Endodermal cell (in vitro differentiated cells): ENCODE data around the gene GFPT2. TPM values are rescaled to one million over a fixed set of nuclear protein-coding genes. Genes with fewer than 3 reads are reported as not detected.

Experiments used
- DNase-seq: peaks from one replicate; pipeline ENCODE4 v3.0.0-alpha.2; 2017
- H3K27ac ChIP-seq: 2 replicates; pipeline ENCODE4 v1.5.1; 2013; ENCODE audit warnings: mild to moderate bottlenecking, low read depth, low read length, moderate library complexity
- H3K27me3 ChIP-seq: 2 replicates; pipeline ENCODE4 v1.6.1; 2013; ENCODE audit warnings: mild to moderate bottlenecking, low read length, moderate library complexity; ENCODE audit not compliant: insufficient read depth, control insufficient read depth, poor library complexity, severe bottlenecking
- H3K36me3 ChIP-seq: 2 replicates; pipeline ENCODE4 v1.7.0; 2013; ENCODE audit warnings: mild to moderate bottlenecking, low read length, moderate library complexity; ENCODE audit not compliant: control insufficient read depth, insufficient read depth
- H3K4me1 ChIP-seq: one replicate; pipeline ENCODE4 v1.7.0; 2013; ENCODE audit warnings: low read length; ENCODE audit not compliant: control insufficient read depth, insufficient read depth
- H3K4me3 ChIP-seq: 2 replicates; pipeline ENCODE4 v1.5.1; 2013; ENCODE audit warnings: mild to moderate bottlenecking, low read length, moderate library complexity
- H3K9ac ChIP-seq: 2 replicates; pipeline ENCODE4 v1.6.1; 2013; ENCODE audit warnings: mild to moderate bottlenecking, low read length, moderate library complexity; ENCODE audit not compliant: poor library complexity, severe bottlenecking; ENCODE audit errors: extremely low read depth
- H3K9me3 ChIP-seq: 2 replicates; pipeline ENCODE4 v1.6.1; 2013; ENCODE audit warnings: mild to moderate bottlenecking, low read length, moderate library complexity; ENCODE audit not compliant: control insufficient read depth
- H3K27ac Mint-ChIP-seq: 2 replicates; pipeline ENCODE4 v1.8.0; 2020; ENCODE audit warnings: mixed read lengths
- H3K27me3 Mint-ChIP-seq: 2 replicates; pipeline ENCODE4 v1.8.0; 2021; ENCODE audit warnings: mild to moderate bottlenecking, mixed read lengths; ENCODE audit not compliant: insufficient read depth
- H3K36me3 Mint-ChIP-seq: 2 replicates; pipeline ENCODE4 v1.8.0; 2020; ENCODE audit warnings: low read depth, mixed read lengths
- H3K4me1 Mint-ChIP-seq: 2 replicates; pipeline ENCODE4 v1.8.0; 2020; ENCODE audit warnings: mixed read lengths
- H3K4me3 Mint-ChIP-seq: 2 replicates; pipeline ENCODE4 v1.8.0; 2020; ENCODE audit warnings: mild to moderate bottlenecking, moderate library complexity, mixed read lengths
- H3K9me3 Mint-ChIP-seq: 2 replicates; pipeline ENCODE4 v1.8.0; 2020; ENCODE audit warnings: mild to moderate bottlenecking, mixed read lengths
- WGBS, 2 experiments: methylation state at CpG; one replicate each; pipeline versions ENCODE4 v1.1.5 to v1.1.7; 2013; ENCODE audit warnings: missing lambda C conversion rate in 2 of 2, mixed read lengths in 1 of 2; ENCODE audit not compliant: insufficient coverage in 1 of 2, insufficient read length in 1 of 2; 5-methylcytosine and 5-hydroxymethylcytosine counted together
- total RNA-seq, 2 donors: library from RNA; stranded (reverse); fragmentation: NEBNext Ultra II Directional in 1 of 2; extraction: Animal tissue kit (Norgen Biotek cat#: 25700) in 1 of 2; gene quantifications; 2 replicates in 1 of 2; 3 replicates in 1 of 2; pipeline ENCODE4 v1.2.1, GENCODE V29; 2021
- TF ChIP-seq, protein P1 (sequence below): fragments of 200-600 bp; sonication (generic); conservative IDR thresholded peaks from 2 replicates; pipeline ENCODE4 v1.5.0; 2021; ENCODE audit warnings: antibody characterized with exemption, mild to moderate bottlenecking

The GFPT2 gene
- total RNA-seq, 2 donors from 2014 or later: 19.5 to 37.3 TPM

GRCh38 chr5:180367991-180368390 lies 14.9 kb upstream of the GFPT2 start:
- 89 to 100% methylated on average over 2 to 4 of the region's 4 CpGs for WGBS, 2 experiments
- Histone ChIP-seq H3K4me1 (no peaks in the 10 kb centered on the region), H3K27ac (no peak overlapping the region), H3K9me3 (no peaks in the 10 kb centered on the region), H3K36me3 (no peaks in the 10 kb centered on the region), H3K4me3 (no peak overlapping the region), H3K9ac (no peak overlapping the region), H3K27me3 (no peaks in the 10 kb centered on the region)
- no peak for DNase-seq
- no peak overlapping the region for H3K27ac Mint-ChIP-seq
- no peaks in the 10 kb centered on the region for H3K4me1 Mint-ChIP-seq
- H3K9me3 Mint-ChIP-seq: no peaks in the 10 kb centered on the region
- H3K36me3 Mint-ChIP-seq: no peaks in the 10 kb centered on the region
- H3K4me3 Mint-ChIP-seq: no peak overlapping the region
- no peaks in the 10 kb centered on the region for H3K27me3 Mint-ChIP-seq
- TF ChIP-seq, protein P1, sequence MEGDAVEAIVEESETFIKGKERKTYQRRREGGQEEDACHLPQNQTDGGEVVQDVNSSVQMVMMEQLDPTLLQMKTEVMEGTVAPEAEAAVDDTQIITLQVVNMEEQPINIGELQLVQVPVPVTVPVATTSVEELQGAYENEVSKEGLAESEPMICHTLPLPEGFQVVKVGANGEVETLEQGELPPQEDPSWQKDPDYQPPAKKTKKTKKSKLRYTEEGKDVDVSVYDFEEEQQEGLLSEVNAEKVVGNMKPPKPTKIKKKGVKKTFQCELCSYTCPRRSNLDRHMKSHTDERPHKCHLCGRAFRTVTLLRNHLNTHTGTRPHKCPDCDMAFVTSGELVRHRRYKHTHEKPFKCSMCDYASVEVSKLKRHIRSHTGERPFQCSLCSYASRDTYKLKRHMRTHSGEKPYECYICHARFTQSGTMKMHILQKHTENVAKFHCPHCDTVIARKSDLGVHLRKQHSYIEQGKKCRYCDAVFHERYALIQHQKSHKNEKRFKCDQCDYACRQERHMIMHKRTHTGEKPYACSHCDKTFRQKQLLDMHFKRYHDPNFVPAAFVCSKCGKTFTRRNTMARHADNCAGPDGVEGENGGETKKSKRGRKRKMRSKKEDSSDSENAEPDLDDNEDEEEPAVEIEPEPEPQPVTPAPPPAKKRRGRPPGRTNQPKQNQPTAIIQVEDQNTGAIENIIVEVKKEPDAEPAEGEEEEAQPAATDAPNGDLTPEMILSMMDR: no peak

- no peak overlapping the region for H3K4me3 ChIP-seq
- no peaks in the 10 kb centered on the region for H3K27me3 ChIP-seq
- no peaks in the 10 kb centered on the region for H3K4me1 ChIP-seq
- Mint-ChIP-seq H3K27me3 (no peaks in the 10 kb centered on the region), H3K27ac (no peak overlapping the region), H3K36me3 (no peaks in the 10 kb centered on the region), H3K4me1 (no peaks in the 10 kb centered on the region), H3K4me3 (no peak overlapping the region), H3K9me3 (no peaks in the 10 kb centered on the region)
- no peak for DNase-seq
- H3K9me3 ChIP-seq: no peaks in the 10 kb centered on the region
- 94% methylated on average over 4 of the region's 8 CpGs; no CpG with 5 or more reads in 1 of the 2 experiments for WGBS, 2 experiments
- TF ChIP-seq, protein P1: no peak
- no peaks in the 10 kb centered on the region for H3K36me3 ChIP-seq
- no peak overlapping the region for H3K9ac ChIP-seq
- H3K27ac ChIP-seq: no peak overlapping the region
Measured at GRCh38 chr5:180367300-180367699, 14.2 kb upstream of the GFPT2 start.

GRCh38 chr5:180366326-180366725 lies 13.2 kb upstream of the GFPT2 start:
- Mint-ChIP-seq H3K27me3 (no peaks in the 10 kb centered on the region), H3K4me3 (no peak overlapping the region), H3K27ac (no peak overlapping the region), H3K36me3 (no peaks in the 10 kb centered on the region), H3K4me1 (no peaks in the 10 kb centered on the region), H3K9me3 (no peaks in the 10 kb centered on the region)
- Histone ChIP-seq H3K36me3 (no peaks in the 10 kb centered on the region), H3K4me1 (no peaks in the 10 kb centered on the region), H3K4me3 (no peak overlapping the region), H3K9me3 (no peaks in the 10 kb centered on the region), H3K27me3 (no peaks in the 10 kb centered on the region), H3K9ac (no peak overlapping the region), H3K27ac (no peak overlapping the region)
- TF ChIP-seq, protein P1: no peak
- DNase-seq: no peak
- WGBS, 2 experiments: 83 to 86% methylated on average over 5 to 12 of the region's 12 CpGs
